GM18505 (cell line): ENCODE data around the gene DCAF10.
"Not testable (repeated sequence)": the region's sequence is repeated elsewhere in the genome, so short reads cannot be mapped to it uniquely, and the experiment has no call there.

Source experiments
- ATAC-seq: cut with Tn5 transposase; IDR thresholded peaks from one replicate; pipeline ENCODE4 v1.9.1; 2021; ENCODE audit not compliant: unreplicated experiment
- POLR2A ChIP-seq: IDR thresholded peaks from 4 replicates; pipeline ENCODE4 v1.6.1; 2011; ENCODE audit warnings: borderline replicate concordance; ENCODE audit not compliant: insufficient read depth, insufficient read length; ENCODE audit errors: extremely low read depth

The DCAF10 gene

DNA sequence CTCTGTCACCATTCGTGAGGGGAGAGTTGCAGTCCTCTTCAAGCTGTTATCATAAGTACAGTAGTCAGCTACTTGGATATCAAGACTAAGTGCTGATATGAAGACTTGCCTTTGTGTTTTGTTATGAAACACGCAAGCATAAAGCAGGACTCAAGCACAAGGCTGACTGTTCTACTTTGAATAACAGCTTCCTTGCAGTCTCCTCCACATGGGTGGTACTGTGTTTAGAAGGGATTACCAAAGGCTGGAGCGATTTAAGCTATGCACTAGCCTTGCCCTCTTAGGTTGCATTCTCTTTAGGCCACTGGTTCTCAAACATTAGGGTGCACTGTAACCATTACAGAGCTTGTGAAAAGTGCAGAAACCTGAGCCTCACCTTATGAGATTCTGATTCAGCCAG is 61.9 kb downstream of the DCAF10 start:
- no peak for ATAC-seq

DNA sequence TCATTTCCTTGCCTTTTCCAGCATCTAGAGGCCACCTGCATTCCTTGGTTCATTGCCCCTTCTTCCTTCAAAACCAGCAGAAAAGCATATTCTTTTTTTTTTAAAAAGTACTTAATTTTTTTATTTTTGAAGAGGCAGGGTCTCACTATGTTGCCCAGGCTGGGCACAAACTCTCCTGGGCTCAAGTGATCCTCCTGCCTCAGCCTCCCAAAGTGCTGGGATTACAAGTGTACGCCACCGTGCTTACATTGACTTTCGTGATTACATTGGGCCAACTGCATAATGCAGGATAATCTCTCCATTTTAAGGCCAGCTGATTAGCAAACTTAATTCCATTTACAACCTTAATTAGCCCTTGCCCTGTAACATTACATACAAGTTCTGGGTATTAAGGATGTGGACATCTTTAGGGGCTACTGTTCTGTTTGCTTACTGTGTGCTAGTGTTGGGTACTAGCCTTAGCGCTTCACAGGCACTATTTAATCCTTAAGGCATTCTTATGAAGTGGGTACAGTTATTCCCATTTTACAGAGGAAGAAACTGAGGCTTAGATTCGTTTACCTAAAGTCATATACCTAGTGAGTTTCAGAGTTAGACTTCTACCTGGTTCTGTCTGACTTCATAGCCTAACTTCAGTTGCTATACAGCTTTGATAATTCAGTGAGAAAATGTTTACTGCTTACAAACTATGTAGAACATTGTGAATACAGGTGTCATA is 69.6 kb downstream of the DCAF10 start:
- no peak for ATAC-seq
- no peak for TF ChIP-seq POLR2A

More for the DNA sequence above, 61.9 kb downstream of the DCAF10 start:
- no peak for TF ChIP-seq POLR2A

DNA sequence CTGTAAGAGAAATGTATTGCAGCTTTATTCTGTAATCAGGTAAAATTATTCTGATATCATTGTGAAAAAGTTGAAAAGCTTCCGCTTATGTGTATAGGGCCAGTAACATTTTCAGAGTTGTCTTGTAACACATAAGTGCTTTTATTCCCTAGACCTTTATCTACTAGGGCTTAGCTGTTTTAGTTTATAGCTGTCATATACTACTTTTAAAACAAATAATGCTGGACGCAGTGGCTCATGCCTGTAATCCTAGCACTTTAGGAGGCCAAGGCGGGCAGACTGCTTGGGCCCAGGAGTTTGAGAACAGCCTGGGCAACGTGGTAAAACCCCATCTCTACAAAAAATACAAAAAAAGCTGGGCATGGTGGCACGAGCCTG is 70.2 kb downstream of the DCAF10 start:
- no peak for ATAC-seq
- no peak for TF ChIP-seq POLR2A

DNA sequence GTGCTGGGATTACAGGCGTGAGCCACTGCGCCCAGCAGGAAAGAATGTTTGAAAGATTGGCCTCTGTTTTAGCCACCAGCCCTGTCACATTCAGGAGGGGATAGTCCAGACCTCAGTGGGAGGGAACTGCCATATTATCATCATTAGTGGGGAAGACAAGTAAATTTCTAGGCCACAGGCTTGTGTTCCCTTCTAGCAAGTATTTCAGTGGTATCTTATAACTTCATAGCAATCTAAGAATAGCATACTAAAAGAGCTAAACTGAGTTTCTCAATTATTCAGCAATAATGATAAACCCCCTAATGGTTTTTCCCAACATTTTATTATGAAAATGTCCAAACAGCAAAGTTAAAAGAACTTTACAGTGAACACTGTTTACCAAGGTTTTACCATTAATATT is 73.4 kb downstream of the DCAF10 start:
- no peak for ATAC-seq
- TF ChIP-seq POLR2A: no peak

DNA sequence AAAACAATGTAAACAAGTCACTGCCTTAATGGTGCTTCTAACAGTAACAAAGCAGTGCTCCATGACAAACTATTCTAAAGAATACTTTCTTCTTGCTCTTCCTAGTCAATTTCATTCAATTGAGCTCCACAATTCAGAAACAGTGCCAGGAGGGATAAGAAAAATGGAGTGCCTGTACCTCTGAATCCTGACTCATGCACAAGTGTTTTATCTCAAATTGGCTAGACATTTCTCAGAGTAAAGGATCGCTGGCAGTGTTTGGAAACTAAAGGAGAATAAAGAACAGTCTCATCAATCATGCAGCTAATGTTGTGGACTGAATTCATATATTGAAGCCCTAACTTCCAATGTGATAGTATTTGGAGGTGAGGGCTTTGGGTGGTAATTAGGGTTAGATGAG is 75.8 kb downstream of the DCAF10 start:
- TF ChIP-seq POLR2A: no peak
- ATAC-seq: no peak

DNA sequence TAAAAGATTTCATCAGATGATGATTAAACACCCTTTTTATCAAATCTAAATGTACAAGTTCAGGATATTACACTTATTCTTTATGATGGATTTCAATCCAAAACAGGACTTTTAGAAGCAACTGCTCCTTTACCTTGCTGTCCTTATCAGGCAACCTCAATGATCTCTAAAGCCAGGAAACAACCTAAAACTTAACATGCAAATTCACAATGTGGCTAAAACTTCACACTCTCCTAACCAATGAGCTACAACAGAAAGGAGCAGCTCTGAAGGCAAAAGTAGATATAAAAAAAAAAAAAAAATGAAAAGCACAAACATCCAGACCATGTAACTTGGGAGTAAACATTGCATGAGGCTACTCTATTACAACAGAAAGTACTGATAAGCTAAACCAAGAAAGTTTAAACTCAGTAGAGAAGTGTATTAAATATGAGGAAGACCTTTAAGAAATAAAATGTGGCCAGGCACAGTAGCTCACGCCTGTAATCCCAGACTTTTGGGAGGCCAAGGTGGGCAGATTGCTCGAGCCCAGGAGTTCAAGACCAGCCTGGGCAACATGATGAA is 80.4 kb downstream of the DCAF10 start:
- ATAC-seq: no peak
- no peak for TF ChIP-seq POLR2A

DNA sequence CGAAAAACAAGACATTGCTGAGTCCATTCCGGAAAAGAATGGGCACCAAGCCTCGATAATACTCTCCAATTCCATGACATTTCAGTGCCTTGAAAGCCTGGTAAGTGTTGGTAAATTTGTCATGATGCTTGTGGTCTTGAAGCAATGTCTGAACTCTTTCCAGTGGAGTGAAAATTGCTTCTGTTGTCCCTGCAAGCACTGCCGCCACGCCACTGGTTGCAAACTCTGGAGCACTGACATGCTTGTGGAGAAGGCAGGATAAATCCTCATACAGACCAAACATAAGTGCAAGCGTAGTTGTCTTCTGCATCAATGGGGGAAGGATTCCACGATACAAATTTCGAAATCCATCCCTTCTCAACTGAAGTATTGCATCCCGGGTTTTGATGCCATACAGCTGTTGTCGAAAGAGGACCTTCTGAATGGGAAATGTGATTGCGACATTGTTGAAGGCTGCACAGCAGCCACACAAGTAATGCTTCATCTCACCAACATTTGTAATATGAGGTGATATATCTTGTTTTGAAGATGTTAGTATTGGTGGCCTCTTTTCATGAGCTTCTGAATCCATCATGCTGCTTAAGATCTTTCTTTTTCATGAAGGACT is 87.5 kb downstream of the DCAF10 start:
- ATAC-seq: not testable (repeated sequence)

DNA sequence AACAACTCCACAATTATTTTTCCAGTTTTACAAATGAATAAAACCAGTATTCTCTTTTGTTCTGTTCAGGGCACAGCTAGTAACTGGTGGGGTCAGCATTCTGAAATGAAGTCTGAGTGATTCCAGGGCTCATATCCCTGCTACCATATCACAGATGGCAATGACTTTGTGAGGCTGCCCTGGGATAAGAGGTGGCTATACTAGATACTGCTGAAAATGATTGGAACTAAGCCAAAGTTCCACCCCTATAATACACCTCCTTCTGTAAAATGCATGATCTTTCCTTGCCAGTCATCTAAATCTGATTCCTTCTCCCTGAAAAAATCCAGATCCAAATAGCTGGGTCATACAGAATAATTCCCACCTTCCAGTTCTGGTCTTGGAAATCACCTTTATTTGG is 88.9 kb downstream of the DCAF10 start:
- no peak for TF ChIP-seq POLR2A
- ATAC-seq: no peak

DNA sequence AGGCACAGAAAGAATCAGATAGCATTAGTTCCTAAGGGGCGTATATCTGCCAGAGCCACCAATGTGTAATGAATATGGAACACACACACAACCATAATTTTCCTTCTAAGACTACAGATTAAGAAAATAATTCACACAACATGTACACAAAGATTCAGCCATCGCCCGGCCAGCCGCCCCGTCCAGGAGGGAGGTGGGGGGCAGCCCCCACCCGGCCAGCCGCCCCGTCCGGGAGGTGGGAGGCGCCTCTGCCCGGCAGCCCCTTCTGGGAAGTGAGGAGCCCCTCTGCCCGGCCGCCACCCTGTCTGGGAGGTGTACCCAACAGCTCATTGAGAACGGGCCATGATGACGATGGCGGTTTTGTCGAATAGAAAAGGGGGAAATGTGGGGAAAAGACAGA is 90.4 kb downstream of the DCAF10 start:
- not testable (repeated sequence) for ATAC-seq

DNA sequence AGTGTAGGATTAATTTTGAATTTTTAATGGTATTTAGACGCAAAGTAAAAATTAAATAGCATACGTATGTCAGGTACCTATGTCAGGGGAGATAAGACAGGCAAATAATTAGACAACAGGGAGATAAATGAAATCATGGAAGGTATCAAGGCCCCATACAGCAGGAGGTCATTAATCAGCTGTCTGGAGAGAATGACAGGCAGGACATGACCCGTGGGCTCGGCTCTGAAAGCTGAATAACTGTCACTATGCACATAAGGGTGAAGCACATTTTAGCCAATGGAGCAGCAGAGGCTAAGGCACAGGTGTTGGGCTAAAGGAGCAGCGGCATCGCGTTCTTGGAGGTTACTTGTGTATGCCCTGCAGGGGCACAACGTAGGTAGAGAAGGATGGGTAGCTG is 91.5 kb downstream of the DCAF10 start:
- TF ChIP-seq POLR2A: no peak
- ATAC-seq: no peak

DNA sequence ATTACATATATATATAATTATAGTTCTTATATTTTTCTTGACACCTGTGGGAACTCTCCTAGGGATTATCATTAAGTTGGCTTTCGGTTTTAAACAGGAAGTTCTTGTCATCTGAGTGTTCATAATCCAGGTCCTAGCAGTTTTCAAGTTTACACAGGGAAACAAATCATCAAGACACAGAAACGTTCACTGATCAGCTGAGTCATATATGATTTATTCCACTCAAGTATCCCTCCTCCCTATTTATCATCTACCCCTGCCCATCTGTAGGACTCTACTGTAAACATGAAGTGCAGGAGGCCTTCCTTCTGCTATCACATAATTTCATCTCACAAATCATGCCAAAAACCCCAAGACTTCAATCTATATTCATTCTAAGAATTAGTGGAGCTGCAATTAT is 97.1 kb downstream of the DCAF10 start:
- no peak for ATAC-seq
- no peak for TF ChIP-seq POLR2A

DNA sequence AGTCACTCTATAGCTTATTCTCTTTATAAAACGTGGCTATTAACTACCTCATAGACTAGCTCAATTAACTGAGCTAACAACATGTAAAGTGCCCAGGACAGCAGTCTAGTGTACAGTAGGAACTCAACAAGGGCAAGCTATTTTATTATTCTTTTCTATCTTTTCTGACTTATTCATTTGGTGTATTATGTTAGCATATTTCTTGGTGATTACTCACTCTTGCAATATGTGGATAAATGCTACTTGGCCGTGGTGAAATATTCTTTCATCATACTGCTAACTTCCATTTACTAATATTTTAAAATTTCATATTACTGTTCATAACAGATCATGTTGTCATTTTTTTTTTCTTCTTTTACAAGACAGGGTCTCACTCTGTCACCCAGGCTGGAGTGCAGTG is 98.4 kb downstream of the DCAF10 start:
- TF ChIP-seq POLR2A: no peak
- ATAC-seq: no peak

DNA sequence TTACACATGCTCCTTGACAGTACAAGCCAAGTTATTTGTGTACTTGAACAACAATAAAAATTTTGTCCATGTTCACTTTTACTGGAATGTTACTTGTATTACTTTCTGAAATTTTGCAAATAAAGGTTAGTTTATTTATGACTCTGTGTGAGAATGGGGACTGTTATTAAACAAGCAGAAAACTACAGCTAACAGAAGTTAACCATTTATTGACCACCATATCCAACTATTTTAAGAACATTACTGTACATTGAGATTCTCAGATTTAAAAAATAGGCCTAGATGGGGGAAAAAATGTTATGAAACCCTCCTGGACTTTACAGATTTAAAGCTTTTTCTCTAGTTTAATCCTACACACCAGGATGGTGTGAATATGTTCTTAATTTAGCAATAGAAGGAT is 101.5 kb downstream of the DCAF10 start:
- ATAC-seq: no peak
- TF ChIP-seq POLR2A: no peak

DNA sequence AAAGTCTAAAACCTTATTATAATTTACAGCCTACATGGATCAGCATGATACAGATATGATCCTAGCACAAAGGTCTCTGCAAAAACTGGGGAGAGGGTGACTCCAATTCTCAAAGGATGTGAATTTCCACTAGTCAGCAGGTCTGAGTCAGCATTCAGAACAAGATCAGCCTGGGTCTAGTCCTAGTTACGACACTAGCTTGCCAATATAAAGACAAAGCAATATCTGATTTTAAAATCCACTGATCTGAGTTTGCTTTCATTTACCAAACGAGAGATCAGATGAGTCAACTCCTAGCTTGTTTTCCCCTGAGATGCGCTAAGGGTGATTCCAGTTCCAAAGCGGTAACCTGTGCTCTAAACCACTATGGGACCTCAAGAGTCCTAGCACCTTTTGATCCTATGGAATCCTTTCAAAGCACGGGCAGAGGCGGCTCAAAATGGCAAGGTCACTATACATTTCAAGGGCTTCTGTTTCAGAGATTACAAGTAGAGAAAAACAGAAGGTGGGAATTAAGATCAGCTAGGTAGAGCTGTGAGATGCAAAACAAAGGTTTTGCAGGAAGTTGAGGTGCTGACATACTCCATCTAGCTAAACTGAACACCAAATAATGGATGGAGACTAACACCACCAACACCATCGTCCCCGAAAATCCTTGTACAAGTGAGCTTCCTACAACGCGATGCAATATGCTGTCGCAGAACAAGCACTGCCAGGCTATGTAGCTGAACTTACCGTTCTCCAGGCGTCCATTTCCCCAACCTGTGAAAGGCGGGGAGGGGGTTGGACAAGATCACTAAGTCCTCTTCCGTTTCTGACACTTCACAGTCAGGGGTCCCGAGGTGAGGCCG is 102.4 kb downstream of the DCAF10 start:
- TF ChIP-seq POLR2A: no peak
- no peak for ATAC-seq
